ENCODE data around the gene RIMKLB.

Gene RIMKLB

DNA sequence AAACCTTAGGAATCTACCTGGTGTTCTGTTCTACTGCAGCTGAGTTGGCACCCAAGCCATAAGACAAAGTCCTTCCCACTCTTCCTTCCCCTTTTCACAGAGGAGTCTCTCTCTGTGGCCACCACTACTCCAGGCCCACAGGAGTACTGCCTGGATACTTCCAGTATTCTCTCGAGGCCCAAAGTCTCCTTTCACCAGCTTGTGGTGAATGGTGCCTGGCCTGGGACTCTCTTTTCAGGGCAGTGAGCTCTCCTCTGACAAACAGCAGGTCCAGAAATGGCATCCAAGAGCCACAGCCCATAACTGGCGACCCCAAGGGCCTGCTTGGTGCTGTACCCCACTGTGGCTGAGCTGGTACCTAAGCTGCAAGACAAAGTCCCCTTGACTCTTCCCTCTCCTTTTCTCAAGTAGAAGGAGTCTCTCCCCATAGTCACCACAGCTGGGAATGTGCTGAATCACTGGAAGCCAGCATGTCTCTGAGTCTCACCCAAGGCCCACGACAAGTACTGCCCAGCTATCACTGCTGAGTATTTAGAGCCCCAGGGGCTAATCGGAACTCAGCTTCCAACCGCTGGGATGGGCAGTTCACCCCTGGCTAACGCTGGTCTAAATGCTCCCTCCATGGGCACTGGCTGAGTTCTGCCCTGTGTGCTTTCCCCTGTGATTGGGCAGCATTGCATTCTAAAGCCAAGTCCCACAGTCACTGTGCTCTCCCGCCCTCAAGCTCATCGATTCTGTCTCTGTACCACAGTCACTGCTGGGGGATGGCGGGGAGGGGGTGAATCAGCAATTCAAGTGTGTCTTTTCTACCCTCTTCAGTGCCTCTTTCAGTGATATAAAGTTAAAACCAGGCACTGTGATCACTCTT is 130.7 kb downstream of the RIMKLB start:
- no peaks in the 10 kb centered on the region for H3K4me1 Mint-ChIP-seq (ENCODE audit: low read depth)
- peaks cover 15% of the 10 kb centered on the region for H3K27me3 Mint-ChIP-seq (ENCODE audit: low read depth)
- no peak overlapping the region for H3K4me3 Mint-ChIP-seq
- no peaks in the 10 kb centered on the region for H3K36me3 Mint-ChIP-seq (ENCODE audit: low read depth)
- no peak overlapping the region for H3K27ac Mint-ChIP-seq
- H3K9me3 Mint-ChIP-seq: no peaks in the 10 kb centered on the region

- Mint-ChIP-seq H3K4me3 (no peak overlapping the region), H3K27ac (no peak overlapping the region)
Observed at GRCh38 chr12:8829125-8829518, 131.3 kb downstream of the RIMKLB start.

DNA sequence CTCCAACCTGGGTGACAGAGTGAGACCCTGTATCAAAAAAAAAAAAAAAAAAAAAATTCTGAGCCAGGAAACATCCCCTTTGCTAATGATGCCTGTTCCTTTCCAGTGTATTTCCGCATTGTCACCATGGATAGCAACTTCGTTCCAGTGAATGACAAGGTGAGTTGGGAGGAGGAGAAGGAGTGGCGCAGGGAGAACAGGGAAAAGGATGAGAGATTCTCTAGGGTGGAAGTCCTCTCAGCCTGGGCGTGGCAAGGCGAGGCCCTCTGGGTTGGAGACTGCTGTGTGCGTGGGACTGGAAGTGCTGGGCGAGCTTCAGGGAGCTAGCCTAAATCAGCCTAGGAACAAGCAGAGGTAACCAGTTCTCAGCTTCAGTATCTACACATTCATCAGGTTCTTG is 131.8 kb downstream of the RIMKLB start:
- no peaks in the 10 kb centered on the region for H3K36me3 Mint-ChIP-seq (ENCODE audit: low read depth)
- H3K27ac Mint-ChIP-seq: no peak overlapping the region
- no peaks in the 10 kb centered on the region for H3K9me3 Mint-ChIP-seq
- peaks cover 10% of the 10 kb centered on the region for H3K27me3 Mint-ChIP-seq (ENCODE audit: low read depth)
- no peaks in the 10 kb centered on the region for H3K4me1 Mint-ChIP-seq (ENCODE audit: low read depth)
- H3K4me3 Mint-ChIP-seq: no peak overlapping the region

More at GRCh38 chr12:8829125-8829518, 131.3 kb downstream of the RIMKLB start:
- H3K9me3 Mint-ChIP-seq: no peaks in the 10 kb centered on the region
- peaks cover 11% of the 10 kb centered on the region for H3K27me3 Mint-ChIP-seq (ENCODE audit: low read depth)
- H3K4me1 Mint-ChIP-seq (ENCODE audit: low read depth): no peaks in the 10 kb centered on the region
- H3K36me3 Mint-ChIP-seq (ENCODE audit: low read depth): no peaks in the 10 kb centered on the region

GRCh38 chr12:8831116-8831515 is 133.3 kb downstream of the RIMKLB start:
- Mint-ChIP-seq H3K27me3 (ENCODE audit: low read depth) (no peaks in the 10 kb centered on the region), H3K9me3 (no peaks in the 10 kb centered on the region), H3K27ac (no peak overlapping the region), H3K4me1 (ENCODE audit: low read depth) (no peaks in the 10 kb centered on the region), H3K36me3 (ENCODE audit: low read depth) (no peaks in the 10 kb centered on the region), H3K4me3 (no peak overlapping the region)

DNA sequence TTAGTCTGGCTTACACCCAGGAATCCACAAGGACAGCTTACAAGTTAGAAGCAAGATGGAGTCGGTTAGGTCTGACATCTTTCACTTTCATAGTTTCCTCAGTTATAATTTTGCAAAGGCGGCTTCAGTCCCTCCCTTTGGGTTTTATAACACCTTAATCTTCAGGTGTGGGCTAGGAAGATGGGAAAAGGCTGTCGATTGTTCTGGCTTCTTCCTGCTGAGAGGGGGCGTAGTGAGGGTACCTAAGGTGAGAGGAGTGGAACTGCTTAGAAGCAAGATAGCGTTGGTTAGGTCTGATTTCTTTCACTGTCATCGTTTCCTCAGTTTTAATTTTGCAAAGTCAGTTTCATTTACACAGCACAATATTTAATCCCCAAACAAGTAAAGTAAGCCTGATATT is 134.7 kb downstream of the RIMKLB start:
- H3K36me3 Mint-ChIP-seq (ENCODE audit: low read depth): no peaks in the 10 kb centered on the region
- H3K9me3 Mint-ChIP-seq: no peaks in the 10 kb centered on the region
- H3K27ac Mint-ChIP-seq: no peak overlapping the region
- H3K4me3 Mint-ChIP-seq: no peak overlapping the region
- H3K4me1 Mint-ChIP-seq (ENCODE audit: low read depth): no peaks in the 10 kb centered on the region
- H3K27me3 Mint-ChIP-seq (ENCODE audit: low read depth): no peaks in the 10 kb centered on the region
